ENCODE results near the gene INTS11.
"Not testable (repeated sequence)": the region's sequence is repeated elsewhere in the genome, so short reads cannot be mapped to it uniquely, and the experiment has no call there.

The INTS11 gene

DNA sequence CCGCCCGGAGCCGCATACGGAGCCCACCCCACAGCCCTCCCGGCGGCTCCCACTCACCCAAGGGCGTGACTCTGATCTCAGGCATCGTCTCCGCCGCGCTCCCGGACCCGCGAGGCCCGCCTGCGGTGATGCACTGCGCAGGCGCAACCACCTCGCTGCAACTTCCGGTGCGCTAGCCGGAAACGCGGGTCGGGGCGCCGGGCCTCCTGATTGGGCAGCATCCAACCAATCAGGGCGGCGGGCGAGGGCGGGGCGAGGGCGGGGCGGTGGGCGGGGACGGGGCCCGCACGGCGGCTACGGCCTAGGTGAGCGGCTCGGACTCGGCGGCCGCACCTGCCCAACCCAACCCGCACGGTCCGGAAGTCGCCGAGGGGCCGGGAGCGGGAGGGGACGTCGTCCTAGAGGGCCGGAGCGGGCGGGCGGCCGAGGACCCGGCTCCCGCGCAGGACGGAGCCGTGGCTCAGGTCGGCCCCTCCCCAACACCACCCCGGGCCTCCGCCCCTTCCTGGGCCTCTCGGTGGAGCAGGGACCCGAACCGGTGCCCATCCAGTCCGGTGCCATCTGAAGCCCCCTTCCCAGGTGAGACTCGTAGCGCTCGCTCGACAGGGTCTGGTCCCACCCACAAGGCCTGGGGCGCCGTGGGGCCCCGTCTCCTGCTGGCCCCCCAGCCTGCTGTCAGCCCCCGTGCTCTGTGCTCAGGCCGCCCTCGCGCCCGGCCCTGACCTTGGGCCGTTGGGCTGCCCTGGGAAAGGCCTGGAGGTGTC is at the start of gene INTS11, which contains the start of gene CPTP:
TSS of gene INTS11 (minus strand) at position 137 of the 764 bp plus-strand sequence. CDS start at position 85, 52 bp downstream.
TSS of gene CPTP (plus strand) at position 279 of the 764 bp plus-strand sequence. CDS start 2,109 bp downstream, outside the sequence.
- peak; percentile 59 to 91 for DNase-seq

DNA sequence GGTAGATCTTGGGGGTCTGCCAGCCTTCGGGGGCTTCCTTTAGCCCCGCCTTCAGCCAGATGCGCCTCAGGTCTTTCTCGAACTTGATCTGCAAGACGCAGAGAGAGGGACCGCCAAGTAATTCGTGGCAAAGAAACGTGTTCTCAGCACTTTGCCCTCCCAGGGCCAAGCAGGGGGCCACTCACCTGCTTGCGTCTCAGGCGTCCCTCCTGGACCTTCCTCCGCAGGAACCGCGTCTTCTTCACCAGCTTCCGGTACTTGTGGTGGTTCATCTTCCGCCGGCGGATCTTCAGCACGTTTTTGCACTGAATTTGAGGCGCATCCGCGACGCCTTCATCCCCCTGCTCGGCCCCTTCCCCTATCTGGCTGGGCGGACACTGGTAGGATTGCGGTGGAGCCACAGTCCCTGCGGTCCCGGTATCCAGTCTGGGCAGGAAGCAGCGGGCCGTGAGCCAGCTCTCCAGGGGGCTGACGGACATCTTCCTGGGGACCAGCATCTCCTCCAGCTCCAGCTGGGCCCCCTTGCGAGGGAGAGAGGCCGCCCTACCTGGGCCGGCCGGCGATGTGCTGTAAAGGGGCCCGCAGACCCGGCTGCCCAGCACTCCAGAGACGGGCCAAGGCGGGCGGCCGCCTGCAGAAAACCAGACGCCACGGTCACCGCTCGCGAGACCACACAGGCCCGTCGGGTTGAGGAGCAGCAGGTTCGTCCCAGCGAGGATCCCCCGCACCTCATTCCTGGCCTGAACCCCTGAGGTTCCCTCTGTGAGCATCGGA is 49.5 kb upstream of the INTS11 start:
- DNase-seq = no peak

DNA sequence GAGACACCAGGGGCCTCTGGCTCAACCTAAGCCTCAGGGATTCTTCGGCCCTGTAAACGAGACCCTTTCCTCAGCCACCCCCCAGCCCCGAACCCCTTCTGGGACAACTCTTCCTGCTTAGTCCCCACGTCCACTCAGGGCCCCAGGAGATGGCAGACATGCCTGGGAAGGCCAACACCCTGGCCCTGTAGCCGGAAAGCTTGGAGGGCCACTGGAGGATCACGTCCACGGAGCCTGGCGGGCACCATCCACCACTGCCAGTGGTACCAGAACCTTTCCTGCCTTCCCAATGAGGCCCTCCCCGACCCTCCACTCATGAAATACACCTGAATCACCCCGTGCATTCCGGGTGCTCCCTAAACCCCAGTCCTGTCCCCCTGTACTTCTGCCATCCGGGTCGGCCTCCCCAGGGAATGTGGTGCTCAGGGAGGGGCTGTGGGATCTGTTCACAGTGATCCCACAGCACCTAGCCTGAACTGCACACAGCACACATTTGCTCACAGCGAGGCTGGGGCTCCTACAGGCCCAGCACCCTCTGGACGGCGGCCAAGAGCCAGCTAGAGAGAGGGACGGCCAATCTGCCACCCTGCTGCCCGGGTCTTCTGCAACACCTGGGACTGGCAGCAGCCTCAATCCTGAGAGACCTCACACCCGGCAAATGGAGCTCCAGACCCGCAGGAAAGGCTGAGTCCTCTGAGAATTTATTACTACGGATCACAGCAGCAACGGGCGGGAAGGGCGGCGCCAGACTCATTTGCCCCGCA is 48.8 kb upstream of the INTS11 start:
- no peak for DNase-seq

DNA sequence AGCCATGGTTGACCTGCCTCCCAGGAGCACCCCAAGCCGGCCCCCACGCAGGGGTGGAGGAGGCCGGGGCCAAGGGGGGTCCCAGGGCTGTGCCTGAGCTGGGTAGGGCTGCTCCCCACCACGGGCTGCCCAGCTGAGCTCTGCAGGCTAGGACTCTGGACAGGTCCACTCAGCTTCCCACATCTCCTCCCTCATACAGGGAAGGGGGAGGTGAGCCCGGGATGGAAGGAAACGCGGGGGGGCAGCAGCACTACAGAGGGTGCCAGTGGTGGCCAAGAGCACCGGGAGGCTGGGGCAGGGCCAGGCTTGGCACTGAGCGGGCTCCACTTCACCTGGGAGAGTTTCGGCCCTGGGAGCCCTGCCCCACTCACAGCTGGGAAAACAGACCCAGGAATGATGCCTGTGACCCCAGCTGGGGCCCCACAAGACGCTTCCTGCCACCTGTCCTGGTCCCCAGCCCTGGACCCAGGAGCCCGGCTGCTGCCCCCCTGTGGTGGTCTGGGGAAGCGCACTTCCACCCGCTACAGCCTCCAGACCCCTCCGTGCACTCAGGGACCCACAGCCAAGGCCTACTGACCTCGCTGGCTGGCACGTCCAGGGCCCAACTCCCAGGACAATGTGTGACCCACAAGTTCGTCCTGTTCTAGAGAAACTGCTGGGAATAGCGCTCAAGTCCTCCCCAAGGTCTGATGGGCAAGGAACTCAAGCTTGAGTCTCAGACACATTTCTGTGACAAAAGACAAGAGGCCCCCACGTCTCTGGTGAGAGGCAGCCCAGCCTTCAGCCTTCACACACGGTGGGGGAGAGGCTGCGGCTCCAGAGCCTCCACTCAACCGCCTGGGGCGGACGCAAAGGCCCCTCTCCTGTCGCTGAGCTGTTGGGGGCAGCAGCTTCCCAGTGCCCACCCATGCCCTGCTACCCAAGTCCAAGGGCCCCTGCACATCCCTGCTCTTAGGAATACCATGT is 47.6 kb upstream of the INTS11 start:
- DNase-seq = peak in 1 of 2 donors; percentile 23

DNA sequence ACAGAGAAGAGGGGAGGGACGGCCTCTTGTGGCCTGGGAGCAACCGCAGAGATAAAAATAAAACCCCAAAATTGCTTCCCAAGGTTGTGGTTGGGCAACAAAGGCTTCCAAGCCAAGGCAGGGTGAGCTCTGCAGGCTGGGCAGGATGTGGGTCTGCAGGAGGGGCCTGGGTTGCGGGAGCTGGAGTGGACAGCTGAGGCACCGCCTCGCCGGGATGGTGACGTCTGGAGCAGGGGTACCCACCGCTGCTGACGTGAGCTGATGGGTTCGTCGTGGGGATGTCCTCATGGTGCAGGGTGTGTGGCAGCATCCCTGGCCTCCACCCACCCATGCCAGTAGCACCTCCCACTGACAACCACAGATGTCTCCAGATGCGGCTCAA is 46.9 kb upstream of the INTS11 start:
- DNase-seq = no peak

DNA sequence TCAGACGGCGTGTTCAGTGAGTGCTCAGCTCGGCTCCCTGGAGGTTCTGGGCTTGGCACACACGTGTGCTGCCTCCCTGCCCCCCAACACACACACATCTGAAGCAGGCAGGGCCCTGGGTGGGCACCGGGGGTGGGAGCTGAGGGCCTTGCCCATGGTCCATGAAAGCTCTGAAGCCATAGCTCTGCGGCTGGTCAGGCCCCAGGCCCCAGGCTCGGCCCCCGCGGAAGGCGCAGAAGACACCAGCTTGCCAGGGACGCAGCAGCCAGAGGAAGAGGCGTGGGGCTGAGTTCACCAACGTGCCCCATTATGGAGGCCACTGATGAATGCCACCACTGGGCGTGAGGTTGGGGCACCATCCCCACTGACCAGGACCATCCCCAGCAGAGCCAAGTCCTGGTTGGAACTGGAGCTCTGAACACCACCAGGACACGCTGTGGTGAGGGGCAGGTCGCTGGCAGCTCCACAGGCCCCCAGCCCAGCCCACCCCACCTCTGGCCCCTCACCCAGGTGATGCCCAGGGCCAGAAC is 46.4 kb upstream of the INTS11 start:
- DNase-seq = no peak

DNA sequence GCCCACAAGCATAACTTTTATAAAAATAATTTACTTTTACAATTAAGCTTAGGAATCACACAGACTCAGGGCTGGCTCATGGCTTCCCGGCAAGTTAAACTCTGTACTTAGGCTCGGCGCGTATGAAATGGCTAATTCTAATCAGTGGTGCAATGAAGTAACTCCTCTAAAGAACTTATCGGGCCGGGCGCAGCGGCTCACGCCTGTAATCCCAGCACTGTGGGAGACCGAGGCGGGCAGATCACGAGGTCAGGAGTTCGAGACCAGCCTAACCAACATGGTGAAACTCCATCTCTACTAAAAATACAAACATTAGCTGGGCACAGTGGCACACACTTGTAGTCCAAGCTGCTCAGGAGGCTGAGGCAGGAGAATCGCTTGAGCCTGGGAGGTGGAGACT is 45.6 kb upstream of the INTS11 start:
- DNase-seq = not testable (repeated sequence)

DNA sequence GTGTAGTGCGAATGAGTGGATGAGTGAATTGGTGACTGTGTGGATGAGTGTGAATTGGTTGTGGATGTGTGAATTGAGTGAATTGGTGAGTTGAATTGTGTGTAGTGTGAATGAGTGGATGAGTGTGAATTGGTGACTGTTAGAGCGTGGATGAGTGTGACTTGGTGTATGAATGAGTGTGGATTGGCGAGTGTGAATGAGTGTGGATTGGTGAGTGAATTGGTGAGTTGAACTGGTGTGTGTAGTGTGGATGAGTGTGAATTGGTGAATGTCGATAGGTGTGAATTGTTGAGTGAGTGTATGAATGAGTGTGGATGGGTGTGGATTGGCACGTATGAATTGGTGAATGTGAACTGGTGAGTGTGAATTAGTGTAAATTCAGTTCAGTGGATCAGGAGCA is 42.9 kb upstream of the INTS11 start:
- DNase-seq = no peak

DNA sequence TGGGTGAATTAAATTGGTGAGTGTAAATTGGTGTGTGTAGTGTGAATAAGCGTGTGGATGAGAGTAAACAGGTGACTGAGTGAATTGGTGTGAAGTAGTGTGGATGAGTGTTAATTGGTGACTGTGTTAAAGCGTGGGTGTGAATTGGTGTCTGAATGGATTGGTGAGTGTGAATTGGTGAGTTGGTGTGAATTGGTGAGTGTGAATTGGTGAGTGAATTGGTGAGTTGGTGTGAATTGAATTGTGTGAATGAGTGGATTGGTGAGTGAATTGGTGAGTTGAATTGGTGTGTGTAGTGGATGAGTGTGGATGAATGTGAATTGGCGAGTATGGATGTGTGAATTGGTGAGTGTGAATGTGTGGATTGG is 42.2 kb upstream of the INTS11 start:
- DNase-seq = no peak

DNA sequence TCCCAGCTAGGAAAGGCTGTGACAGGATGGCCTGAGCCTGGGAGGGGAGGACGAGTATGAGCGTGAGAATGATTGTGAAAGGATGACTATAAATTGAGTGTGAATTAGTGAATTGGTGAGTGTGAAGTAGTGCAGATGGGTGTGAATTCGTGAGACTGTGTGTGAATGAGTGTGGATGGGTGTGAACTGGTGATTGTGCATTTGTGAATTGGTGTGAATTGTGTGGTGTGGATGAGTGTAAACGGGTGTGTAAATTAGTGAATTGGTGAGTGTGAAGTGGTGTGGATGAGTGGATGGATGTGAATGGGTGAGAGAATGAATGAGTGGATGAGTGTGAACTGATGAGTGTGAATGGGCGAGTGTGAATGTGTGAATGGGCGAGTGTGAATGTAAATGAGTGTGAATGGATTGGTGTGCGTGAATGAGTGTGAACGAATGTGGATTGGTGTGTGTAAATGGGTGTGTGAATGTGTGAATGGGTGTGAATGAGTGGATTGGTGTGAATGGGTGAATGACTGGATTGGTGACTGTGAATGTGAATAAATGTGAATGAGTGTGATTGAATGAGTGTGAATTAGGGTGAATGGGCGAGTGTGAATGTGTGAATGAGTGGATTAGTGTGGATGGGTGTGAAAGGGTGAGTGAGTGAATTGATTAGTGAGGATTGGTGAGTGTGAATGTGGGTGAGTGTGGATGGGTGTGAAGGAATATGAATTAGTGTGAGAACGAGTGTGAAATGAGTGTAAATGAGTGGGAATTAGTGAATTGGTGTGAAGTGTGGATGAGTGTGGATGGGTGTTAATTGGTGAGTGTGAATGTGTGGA is 41.6 kb upstream of the INTS11 start:
- no peak for DNase-seq

DNA sequence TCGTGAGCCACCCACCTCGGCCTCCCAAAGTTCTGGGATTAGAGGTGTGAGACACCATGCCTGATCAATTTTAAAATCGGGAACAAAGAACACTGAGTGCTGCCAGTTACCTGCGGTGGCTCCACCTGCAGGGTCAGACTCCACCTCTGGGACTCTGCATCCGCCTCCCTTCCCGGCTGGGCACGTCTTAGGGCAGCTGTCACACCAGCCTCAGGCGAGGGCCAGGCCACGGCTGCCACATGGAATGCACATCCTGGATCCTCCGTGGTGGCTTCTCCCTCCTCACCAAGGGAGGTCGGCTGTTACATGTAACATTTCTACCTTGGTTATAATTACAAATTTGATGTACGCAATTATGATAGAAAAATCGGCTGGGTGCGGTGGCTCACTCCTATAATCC is 39.8 kb upstream of the INTS11 start:
- no peak for DNase-seq

DNA sequence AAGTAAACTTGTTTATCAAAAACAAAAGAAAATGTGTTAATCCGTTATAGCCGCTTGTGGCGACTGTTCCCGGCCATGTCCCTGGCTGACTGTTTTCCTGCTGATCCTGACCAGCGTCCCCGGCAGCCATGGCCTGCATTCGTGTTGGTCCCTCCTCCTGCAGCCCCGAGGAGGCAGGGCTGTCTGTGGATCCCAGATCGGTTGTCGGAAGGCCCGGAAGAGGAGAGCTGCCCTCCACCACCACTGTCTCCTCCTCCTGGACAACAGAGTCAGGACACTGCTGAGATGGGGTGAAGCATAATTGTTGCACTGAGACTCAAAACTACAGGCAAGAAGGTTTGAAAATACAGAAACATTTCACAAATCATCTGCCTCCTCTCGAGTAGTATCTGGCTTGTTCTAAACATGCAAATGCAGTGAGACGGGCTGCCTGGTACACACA is 37.5 kb upstream of the INTS11 start:
- no peak for DNase-seq

DNA sequence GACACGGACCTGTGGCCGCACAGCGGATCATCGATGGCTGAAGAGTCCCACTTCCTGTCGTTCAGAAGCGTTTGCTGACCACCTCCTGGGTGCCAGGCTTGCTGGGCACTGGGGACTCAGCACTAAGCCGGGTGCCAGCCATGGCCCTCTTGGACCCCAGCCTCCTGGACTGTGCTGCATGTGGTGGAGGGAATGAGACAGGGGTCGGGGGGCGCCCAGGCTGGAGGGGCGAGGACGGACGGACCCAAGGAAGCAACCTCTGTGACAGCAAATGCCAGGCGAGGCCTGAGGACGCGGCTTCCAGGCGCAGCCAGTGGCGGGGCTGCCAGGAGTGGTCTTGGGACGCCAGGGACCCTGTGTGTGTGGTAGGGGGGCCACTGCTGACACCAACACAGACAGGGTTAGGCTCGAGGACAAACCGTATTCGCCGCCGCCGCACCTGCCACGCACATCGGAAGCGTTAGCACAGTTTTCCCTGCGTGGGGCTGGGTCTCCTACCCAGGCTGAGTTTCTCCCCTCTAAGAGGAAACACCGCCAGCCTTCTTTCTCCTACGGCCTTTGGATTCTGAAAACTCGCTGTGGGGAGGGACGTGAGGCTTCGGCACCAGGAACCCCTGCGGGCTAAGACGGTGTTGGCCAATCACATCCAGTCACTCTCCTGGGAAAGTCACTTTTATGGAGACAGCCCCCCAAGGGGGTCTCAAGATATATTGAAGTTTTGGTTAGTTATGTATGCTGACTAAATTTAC is 36.9 kb upstream of the INTS11 start:
- DNase-seq = no peak

DNA sequence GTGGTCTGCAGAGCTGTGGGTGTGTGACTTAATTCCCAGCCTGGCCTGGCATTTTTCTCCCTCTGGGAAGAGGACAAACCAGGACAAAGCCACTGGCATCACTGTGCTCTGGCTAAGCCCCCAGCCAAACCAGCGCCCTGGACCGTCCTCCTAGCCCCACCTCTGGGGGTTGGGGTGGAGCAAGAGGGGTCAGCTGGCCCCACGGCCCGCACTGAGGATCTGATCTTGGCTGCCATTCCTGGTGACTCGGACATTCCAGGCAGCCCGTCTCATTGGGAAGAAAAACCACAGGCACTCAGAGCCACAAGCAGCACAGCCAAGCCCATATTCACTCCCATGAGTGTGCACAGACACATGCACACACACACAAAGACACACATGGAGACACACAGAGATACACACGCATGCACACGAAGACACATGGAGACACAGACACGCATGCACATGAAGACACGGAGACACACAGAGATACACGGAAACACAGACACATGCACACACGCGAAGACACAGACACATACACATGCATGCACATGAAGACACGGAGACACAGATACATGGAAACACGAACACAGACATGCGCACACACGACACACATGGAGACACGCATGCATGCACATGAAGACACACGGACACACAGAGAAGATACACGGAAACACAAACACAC is 36.2 kb upstream of the INTS11 start:
- no peak for DNase-seq

DNA sequence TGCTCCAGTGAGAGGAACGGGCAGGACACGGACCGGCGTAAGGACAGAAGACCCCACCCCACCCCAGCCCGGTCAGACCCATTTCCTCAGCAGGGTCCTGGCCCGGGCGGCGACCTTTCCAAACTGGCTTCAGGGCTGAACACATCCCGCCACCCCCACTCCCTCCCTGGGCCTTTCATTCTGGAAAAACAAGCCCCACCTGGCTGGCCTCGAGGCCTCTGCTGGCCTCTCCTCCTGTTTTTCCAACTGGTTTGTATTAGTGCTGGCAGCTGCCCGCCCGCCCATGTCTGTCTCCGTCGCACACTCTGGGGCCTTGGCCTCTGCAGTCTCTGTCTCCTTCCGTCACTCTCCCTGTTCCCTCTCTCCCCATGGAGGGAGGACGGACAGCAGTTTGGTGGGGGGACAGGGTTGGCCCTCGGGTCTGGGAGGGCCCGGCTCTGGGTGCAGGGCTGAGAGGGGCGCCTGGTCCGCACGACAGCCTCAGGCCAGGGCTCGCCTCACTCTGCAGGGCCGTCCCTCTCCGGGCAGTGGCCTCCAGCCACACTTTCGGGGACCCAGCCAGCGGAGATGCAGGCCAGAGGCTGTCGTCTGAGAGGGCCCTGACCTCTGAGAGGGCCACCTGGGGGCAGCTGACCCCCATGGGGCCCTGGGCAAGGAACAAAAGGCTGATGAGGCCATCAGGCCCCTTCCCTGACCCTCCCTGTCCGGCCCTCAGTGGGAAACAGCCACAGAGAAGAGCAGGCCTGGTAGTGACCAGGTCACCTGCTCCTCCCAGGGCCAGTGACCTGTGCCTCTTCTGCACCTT is 35.4 kb upstream of the INTS11 start:
- DNase-seq = no peak

DNA sequence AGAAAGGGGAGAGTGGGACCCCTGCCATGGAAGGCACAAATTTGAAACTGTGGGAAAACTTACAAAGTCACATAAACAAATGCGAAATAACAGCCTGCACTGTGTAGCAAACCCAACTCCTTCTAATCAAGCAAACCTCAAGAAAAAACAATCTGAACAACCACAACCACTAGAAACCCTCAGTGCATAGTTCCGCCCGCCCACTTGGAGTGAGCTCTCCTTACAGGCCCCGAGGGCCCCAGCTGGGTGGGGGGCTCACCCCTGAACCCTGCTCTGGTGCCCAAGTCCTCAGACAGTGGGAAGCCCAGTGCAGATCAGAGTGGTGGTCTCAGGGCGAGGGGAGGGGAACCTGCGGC is 34.8 kb upstream of the INTS11 start:
- DNase-seq = no peak

DNA sequence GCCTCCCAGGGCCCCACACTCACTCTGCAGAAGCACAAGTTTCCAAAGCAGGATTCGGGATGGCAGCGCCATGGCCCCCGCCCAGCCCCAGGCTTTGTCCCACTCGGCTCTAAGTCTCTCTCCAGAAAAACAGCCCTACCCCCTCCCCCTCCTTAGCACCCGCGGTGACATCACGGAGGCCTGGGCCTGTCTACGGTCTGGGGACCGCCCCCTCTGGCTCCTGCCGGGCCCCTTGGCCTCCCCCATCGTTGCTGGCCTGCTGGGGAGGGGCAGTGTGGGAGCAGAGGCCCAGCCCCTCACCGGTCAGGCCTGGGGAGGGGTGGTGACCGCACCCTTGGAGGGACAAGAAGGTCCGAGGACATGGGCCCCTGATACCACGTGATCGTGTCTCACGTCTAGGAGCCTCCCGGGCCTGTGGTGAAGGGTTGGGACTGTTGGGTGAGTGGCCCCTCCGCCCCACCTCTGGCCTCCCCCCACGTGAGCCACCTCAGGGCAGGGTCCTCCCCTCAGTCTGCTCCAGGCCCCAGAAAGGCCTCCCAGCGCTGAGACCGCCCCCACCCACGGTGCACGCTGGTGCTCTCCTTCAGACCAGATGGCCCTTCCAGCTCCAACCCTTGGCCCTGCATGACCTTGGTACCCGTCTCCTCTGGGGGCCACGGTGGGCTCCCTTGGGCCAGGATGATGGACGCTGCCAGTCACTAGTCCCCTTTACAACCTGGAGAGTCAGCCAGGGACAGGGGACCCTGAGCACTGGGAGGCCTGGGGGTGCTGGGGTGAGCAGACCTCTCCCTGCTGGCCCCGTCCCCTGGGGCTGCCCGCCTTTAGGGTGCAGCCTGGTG is 34.2 kb upstream of the INTS11 start, which contains the start of gene MXRA8:
TSS of gene MXRA8 (minus strand) at position 123 of the 839 bp plus-strand sequence. CDS start at position 72, 51 bp downstream.
- DNase-seq = no peak

All from hippocampal formation (tissue), 2 donors.